ENCODE results near the gene ARHGAP15.
"Not testable (repeated sequence)": the region's sequence is repeated elsewhere in the genome, so short reads cannot be mapped to it uniquely, and the experiment has no call there.

Gene ARHGAP15

GRCh38 chr2:143128681-143129580 is at the start of gene ARHGAP15:
TSS of gene ARHGAP15 (plus strand) at chr2:143129419.
- DNase-seq, result no peak

- no peak for DNase-seq
Measured at GRCh38 chr2:143081616-143082015, 47.6 kb upstream of the ARHGAP15 start.

GRCh38 chr2:143083636-143084035 is 45.6 kb upstream of the ARHGAP15 start:
- no peak for DNase-seq

- DNase-seq, result no peak
Measured at GRCh38 chr2:143084462-143084861, 44.8 kb upstream of the ARHGAP15 start.

GRCh38 chr2:143085125-143085784 is 44.0 kb upstream of the ARHGAP15 start:
- no peak for DNase-seq

GRCh38 chr2:143087033-143087432 is 42.2 kb upstream of the ARHGAP15 start:
- no peak for DNase-seq

- no peak for DNase-seq
Measured at GRCh38 chr2:143088388-143088787, 40.8 kb upstream of the ARHGAP15 start.

GRCh38 chr2:143089520-143089919 is 39.7 kb upstream of the ARHGAP15 start:
- DNase-seq, result not testable (repeated sequence)

GRCh38 chr2:143110758-143111428 is 18.3 kb upstream of the ARHGAP15 start:
- DNase-seq, result peak; percentile 59

- no peak for DNase-seq
Measured at GRCh38 chr2:143117225-143117624, 12.0 kb upstream of the ARHGAP15 start.

GRCh38 chr2:143121079-143121478 is 8.1 kb upstream of the ARHGAP15 start:
- no peak for DNase-seq

GRCh38 chr2:143121957-143122356 is 7.3 kb upstream of the ARHGAP15 start:
- DNase-seq, result no peak

- no peak for DNase-seq
Measured at GRCh38 chr2:143123911-143124310, 5.3 kb upstream of the ARHGAP15 start.

GRCh38 chr2:143124445-143124844 is 4.8 kb upstream of the ARHGAP15 start:
- no peak for DNase-seq

GRCh38 chr2:143125717-143126116 is 3.5 kb upstream of the ARHGAP15 start:
- no peak for DNase-seq

- DNase-seq, result no peak
Measured at GRCh38 chr2:143132355-143132754, 3.1 kb downstream of the ARHGAP15 start.

- DNase-seq, result no peak
Measured at GRCh38 chr2:143133783-143134182, 4.6 kb downstream of the ARHGAP15 start.

GRCh38 chr2:143138292-143138691 is 9.1 kb downstream of the ARHGAP15 start:
- no peak for DNase-seq

- no peak for DNase-seq
Measured at GRCh38 chr2:143139835-143140393, 10.7 kb downstream of the ARHGAP15 start.

- DNase-seq, result no peak
Measured at GRCh38 chr2:143140864-143141661, 11.8 kb downstream of the ARHGAP15 start.

- no peak for DNase-seq
Measured at GRCh38 chr2:143142598-143142997, 13.4 kb downstream of the ARHGAP15 start.

- DNase-seq, result no peak
Measured at GRCh38 chr2:143144813-143145455, 15.7 kb downstream of the ARHGAP15 start.

Measured in right forelimb (tissue), 1 donor.